Measurements from ENCODE around the gene CCDC54. TPM values are rescaled to one million over a fixed set of nuclear protein-coding genes. Genes with fewer than 3 reads are reported as not detected.

The CCDC54 gene
- total RNA-seq, 1 donor from 2014 or later = not detected

DNA sequence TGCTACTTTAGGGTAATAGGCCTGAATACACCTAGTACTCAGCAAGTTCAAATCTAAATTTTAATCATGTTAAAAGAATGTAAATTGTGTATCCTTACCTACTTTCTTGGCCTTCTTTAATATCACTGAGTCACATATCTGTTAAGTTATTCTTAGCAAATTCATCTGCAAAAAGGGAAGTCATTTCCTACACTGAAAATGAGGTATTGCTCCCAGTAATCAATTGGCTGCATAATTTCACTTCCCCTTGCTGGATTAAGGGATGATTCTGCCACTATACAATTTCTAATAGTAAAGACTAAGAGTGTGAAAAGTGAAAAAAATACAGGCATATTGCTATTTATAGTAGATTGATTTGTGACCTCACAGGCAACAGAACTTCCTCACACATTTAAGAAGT, 47.8 kb downstream of the CCDC54 start:
- Mint-ChIP-seq H3K27me3 (peaks cover 47% of the 10 kb centered on the region), H3K4me1 (peaks cover 5% of the 10 kb centered on the region), H3K9me3 (no peaks in the 10 kb centered on the region), H3K27ac (no peak overlapping the region), H3K4me3 (no peak overlapping the region), H3K36me3 (ENCODE audit: low read depth) (no peaks in the 10 kb centered on the region)
- DNase-seq = no peak
- intact Hi-C loops (cut with micrococcal nuclease) = no loop called here

DNA sequence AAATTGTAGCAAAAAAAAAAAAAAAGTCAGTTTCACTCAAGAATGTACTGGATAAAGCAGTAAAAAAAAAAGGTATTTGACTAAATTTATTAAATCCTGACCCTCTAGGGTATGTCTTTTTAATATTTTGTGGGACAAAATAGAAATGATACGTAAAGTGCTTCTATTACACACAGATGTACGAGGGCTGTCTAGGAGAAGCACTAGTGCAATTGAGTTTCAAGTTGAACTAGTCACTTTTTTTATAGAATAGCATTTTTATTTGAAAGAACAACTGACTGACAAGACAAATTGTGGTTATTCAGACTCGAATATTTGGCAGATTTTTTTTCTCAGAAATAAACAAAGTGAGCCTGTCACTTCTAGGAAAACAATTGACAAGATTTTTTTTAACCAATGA, 49.0 kb downstream of the CCDC54 start:
- no peaks in the 10 kb centered on the region for H3K36me3 Mint-ChIP-seq (ENCODE audit: low read depth)
- DNase-seq = no peak
- intact Hi-C loops (cut with micrococcal nuclease) = no loop called here

More for the DNA sequence above, 49.0 kb downstream of the CCDC54 start:
- peaks cover 10% of the 10 kb centered on the region for H3K4me1 Mint-ChIP-seq
- H3K27ac Mint-ChIP-seq = no peak overlapping the region
- no peak overlapping the region for H3K4me3 Mint-ChIP-seq
- H3K9me3 Mint-ChIP-seq = no peaks in the 10 kb centered on the region
- peaks cover 46% of the 10 kb centered on the region for H3K27me3 Mint-ChIP-seq

Other genes with a start within 250 kb of the CCDC54 start
- gene BBX, start 145.5 kb downstream of the CCDC54 start, total RNA-seq = 37.2 and 39.6 TPM in 2 replicates

All from activated CD4-positive, alpha-beta T cell treated with anti-CD3 and anti-CD28 coated beads, Interleukin-2, amount 10 ng/mL, durations not matched to agents 24 days and 14 days (primary cell).